Measurements from ENCODE around the gene MS4A10. TPM values are rescaled to one million over a fixed set of nuclear protein-coding genes. Genes with fewer than 3 reads are reported as not detected.

MS4A10 gene
- total and polyA plus RNA-seq, 8 donors = 0.08 to 0.13 (median 0.10) TPM; not detected in 3

DNA sequence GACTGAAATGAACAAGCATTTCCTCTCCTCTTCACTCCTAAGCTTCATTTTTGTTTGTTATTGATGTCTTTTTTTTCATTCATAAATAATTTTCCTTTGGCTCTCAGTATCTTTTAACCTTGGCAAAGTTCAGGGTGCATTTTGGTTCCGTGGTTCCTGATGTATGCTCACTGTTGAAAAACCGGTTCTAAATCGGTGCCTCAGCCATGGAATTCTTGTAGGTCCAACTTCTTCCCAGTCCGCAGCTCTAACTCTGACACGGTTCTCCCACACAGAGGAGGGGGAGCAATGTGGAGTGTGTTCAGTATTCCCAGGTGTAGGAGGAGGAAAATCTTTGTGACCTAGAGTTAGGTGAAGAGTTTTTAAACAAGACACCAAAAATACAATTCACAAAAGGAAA lies 41.0 kb upstream of the MS4A10 start:
- ATAC-seq (no peak), DNase-seq (no peak)
- Histone ChIP-seq H3K36me3 (no peaks in the 10 kb centered on the region), H3K4me3 (no peak overlapping the region), H3K27me3 (peaks cover 0 to under 1% of the 10 kb centered on the region in 2 donors), H3K27ac (no peak overlapping the region), H3K4me1 (no peaks in the 10 kb centered on the region), H3K9me3 (peaks cover 0 to 4% of the 10 kb centered on the region in 2 donors)
- intact Hi-C loops (cut with DNase I) = no loop called here
- TF ChIP-seq, protein P1, sequence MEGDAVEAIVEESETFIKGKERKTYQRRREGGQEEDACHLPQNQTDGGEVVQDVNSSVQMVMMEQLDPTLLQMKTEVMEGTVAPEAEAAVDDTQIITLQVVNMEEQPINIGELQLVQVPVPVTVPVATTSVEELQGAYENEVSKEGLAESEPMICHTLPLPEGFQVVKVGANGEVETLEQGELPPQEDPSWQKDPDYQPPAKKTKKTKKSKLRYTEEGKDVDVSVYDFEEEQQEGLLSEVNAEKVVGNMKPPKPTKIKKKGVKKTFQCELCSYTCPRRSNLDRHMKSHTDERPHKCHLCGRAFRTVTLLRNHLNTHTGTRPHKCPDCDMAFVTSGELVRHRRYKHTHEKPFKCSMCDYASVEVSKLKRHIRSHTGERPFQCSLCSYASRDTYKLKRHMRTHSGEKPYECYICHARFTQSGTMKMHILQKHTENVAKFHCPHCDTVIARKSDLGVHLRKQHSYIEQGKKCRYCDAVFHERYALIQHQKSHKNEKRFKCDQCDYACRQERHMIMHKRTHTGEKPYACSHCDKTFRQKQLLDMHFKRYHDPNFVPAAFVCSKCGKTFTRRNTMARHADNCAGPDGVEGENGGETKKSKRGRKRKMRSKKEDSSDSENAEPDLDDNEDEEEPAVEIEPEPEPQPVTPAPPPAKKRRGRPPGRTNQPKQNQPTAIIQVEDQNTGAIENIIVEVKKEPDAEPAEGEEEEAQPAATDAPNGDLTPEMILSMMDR (IDR thresholded peaks at IDR 0.05) = no peak

DNA sequence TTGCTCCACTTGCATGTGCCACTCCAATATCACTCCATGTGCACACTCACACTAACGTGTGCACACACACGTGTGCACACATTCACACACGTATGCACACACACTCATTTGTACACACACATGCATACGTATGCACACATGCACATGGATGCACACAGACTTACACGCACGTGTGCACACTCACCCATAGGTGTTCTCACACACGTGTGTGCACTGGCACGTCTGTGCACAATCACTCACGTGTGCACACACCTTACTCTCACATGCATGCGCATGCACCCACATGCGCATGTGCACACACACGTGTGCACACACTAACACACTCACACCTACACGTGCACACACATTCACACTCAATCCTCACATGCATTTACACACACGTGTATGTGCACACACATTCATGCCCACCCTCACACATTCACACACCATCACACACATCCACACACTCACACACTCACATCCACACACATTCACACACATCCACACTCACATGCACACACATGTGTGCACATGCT lies 37.7 kb upstream of the MS4A10 start:
- Histone ChIP-seq H3K27me3 (peaks cover 0 to 16% of the 10 kb centered on the region in 2 donors), H3K4me3 (no peak overlapping the region), H3K27ac (no peak overlapping the region), H3K9me3 (no peaks in the 10 kb centered on the region), H3K4me1 (no peaks in the 10 kb centered on the region), H3K36me3 (no peaks in the 10 kb centered on the region)
- no peak for ATAC-seq
- intact Hi-C loops (cut with DNase I) = no loop called here
- DNase-seq = no peak
- TF ChIP-seq, protein P1 (IDR thresholded peaks at IDR 0.05) = no peak

DNA sequence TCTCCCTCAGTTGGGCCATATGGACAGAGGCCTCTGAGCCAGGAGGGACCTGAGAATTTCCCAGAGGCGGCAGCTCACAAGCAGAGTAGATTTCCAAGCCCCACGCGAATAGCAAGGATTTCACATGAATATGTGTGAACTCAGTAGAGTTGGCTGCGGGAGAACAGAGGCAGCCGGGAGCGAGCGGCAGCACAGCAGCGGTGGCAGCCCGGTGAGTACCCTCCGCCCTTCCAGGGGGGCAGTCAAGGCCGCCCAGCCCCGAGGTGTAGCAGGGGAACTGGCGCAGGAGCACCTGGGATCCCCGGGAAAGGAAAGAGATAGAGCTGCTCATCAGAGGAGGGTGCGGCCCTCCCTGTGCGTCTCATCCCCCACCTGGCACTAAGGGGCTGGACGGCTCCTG lies 36.9 kb upstream of the MS4A10 start:
- peaks cover 0 to 22% of the 10 kb centered on the region in 2 donors for H3K27me3 ChIP-seq
- H3K9me3 ChIP-seq = no peaks in the 10 kb centered on the region
- H3K4me3 ChIP-seq = no peak overlapping the region
- H3K36me3 ChIP-seq = no peaks in the 10 kb centered on the region
- no peaks in the 10 kb centered on the region for H3K4me1 ChIP-seq
- H3K27ac ChIP-seq = no peak overlapping the region
- ATAC-seq = no peak
- no peak for DNase-seq
- intact Hi-C loops (cut with DNase I) = no loop called here
- TF ChIP-seq, protein P1 (IDR thresholded peaks at IDR 0.05) = no peak

DNA sequence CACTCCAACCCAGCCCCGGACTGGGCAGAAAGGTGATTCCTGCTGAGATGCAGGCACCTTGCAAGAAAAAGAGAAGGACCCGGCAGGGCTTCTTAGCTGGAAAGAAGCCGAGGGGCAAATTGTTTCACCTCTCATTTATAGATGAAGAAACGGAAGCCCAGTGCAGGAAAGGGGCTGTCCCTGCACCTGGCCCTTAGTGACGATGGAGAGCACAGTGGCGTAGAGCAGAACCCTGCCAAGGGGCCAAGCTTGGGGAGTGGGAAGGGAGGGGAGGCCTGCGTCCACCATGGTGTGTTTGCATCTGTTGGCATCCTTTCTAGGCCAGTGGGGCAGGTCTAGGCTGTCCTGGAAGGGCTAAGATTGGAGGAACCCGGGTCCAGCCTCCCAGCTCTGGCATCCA lies 36.3 kb upstream of the MS4A10 start:
- Histone ChIP-seq H3K4me1 (no peaks in the 10 kb centered on the region), H3K27ac (no peak overlapping the region), H3K27me3 (peaks cover 0 to 22% of the 10 kb centered on the region in 2 donors), H3K9me3 (no peaks in the 10 kb centered on the region), H3K4me3 (no peak overlapping the region), H3K36me3 (no peaks in the 10 kb centered on the region)
- no peak for ATAC-seq
- TF ChIP-seq, protein P1 (IDR thresholded peaks at IDR 0.05) = no peak
- intact Hi-C loops (cut with DNase I) = no loop called here
- no peak for DNase-seq

DNA sequence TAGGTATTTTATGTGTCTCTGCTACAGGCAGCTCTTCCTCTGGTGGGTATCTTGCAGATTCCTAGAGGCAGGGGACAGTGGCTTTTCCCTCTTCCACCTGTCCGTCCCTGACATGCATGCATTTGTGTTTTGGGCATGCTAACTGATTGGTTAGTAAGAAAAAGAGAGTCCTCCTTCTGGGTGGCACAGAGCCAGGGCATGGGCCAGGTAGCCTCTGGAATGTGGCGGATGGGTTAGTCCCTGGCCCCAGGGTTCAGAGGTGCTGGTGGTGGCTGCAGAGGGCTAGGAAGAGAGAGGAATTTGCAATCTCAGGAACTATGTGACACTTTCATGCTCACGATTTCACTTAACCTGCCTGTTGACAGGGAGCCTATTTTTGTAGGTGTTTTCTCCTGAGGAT lies 34.2 kb upstream of the MS4A10 start:
- no peak for ATAC-seq
- peaks cover 0 to 22% of the 10 kb centered on the region in 2 donors for H3K27me3 ChIP-seq
- intact Hi-C loops (cut with DNase I) = no loop called here
- no peak overlapping the region for H3K27ac ChIP-seq
- no peaks in the 10 kb centered on the region for H3K9me3 ChIP-seq
- H3K4me3 ChIP-seq = no peak overlapping the region
- TF ChIP-seq, protein P1 (IDR thresholded peaks at IDR 0.05) = no peak
- DNase-seq = no peak
- H3K4me1 ChIP-seq = no peaks in the 10 kb centered on the region
- no peaks in the 10 kb centered on the region for H3K36me3 ChIP-seq
